Umbilical cord (tissue), 2 donors: Measurements from ENCODE around the gene GNAQ. TPM values are rescaled to one million over a fixed set of nuclear protein-coding genes. Genes with fewer than 3 reads are reported as not detected.

Experiments
- DNase-seq: peaks from one replicate; pipeline ENCODE4 v3.0.0-alpha.2; 2015; ENCODE audit warnings: low spot score
- total RNA-seq: library from RNA; depleted of rRNA; stranded (reverse); fragments of >200 nt; gene quantifications from one replicate; pipeline ENCODE4 v1.2.3, GENCODE V29; 2014; ENCODE audit warnings: low replicate concordance; ENCODE audit not compliant: insufficient read depth

The GNAQ gene
- total RNA-seq, 1 donor from 2014 or later: 62.4 TPM

- no peak for DNase-seq
These were observed 85.8 kb downstream of the GNAQ start for GRCh38 chr9:77945798-77946197.

- peak; percentile 60 for DNase-seq
These were observed 86.9 kb downstream of the GNAQ start for GRCh38 chr9:77944556-77945243.

- no peak for DNase-seq
These were observed 88.6 kb downstream of the GNAQ start for GRCh38 chr9:77943057-77943456.

- DNase-seq: no peak
These were observed 92.4 kb downstream of the GNAQ start for GRCh38 chr9:77939149-77939668.

GRCh38 chr9:77938163-77938562, 93.4 kb downstream of the GNAQ start:
- DNase-seq: no peak

GRCh38 chr9:77935974-77936373, 95.6 kb downstream of the GNAQ start:
- no peak for DNase-seq

GRCh38 chr9:77935211-77935610, 96.4 kb downstream of the GNAQ start:
- no peak for DNase-seq

- no peak for DNase-seq
These were observed 97.6 kb downstream of the GNAQ start for GRCh38 chr9:77933976-77934375.

- DNase-seq: peak; percentile 57
These were observed 98.6 kb downstream of the GNAQ start for GRCh38 chr9:77933019-77933418.

GRCh38 chr9:77929942-77930341, 101.7 kb downstream of the GNAQ start:
- no peak for DNase-seq

GRCh38 chr9:77927265-77927664, 104.3 kb downstream of the GNAQ start:
- peak; percentile 47 for DNase-seq

- peak; percentile 82 for DNase-seq
These were observed 105.2 kb downstream of the GNAQ start for GRCh38 chr9:77926371-77926878.

- DNase-seq: peak; percentile 76
These were observed 109.0 kb downstream of the GNAQ start for GRCh38 chr9:77922591-77922990.

GRCh38 chr9:77917800-77918199, 113.8 kb downstream of the GNAQ start:
- no peak for DNase-seq

GRCh38 chr9:77916820-77917219, 114.8 kb downstream of the GNAQ start:
- no peak for DNase-seq

- no peak for DNase-seq
These were observed 115.2 kb downstream of the GNAQ start for GRCh38 chr9:77916410-77916819.

- DNase-seq: no peak
These were observed 115.9 kb downstream of the GNAQ start for GRCh38 chr9:77915744-77916143.

GRCh38 chr9:77912895-77913693, 118.5 kb downstream of the GNAQ start:
- no peak for DNase-seq

GRCh38 chr9:77911928-77912327, 119.7 kb downstream of the GNAQ start:
- DNase-seq: no peak

- DNase-seq: no peak
These were observed 121.4 kb downstream of the GNAQ start for GRCh38 chr9:77910194-77910621.

- no peak for DNase-seq
These were observed 122.3 kb downstream of the GNAQ start for GRCh38 chr9:77909306-77909705.

- DNase-seq: no peak
These were observed 123.3 kb downstream of the GNAQ start for GRCh38 chr9:77908293-77908692.

GRCh38 chr9:77907585-77907984, 124.0 kb downstream of the GNAQ start:
- no peak for DNase-seq
